Spleen (tissue), 11 donors: Measurements from ENCODE around the gene C1QC. TPM values are rescaled to one million over a fixed set of nuclear protein-coding genes. Genes with fewer than 3 reads are reported as not detected.
A peak's percentile ranks its signal among the peaks of the same experiment; 100 is the strongest.
"Not testable (repeated sequence)": the region's sequence is repeated elsewhere in the genome, so short reads cannot be mapped to it uniquely, and the experiment has no call there.

Experiments used
- DNase-seq: peaks from one replicate; pipeline ENCODE4 v3.0.0-alpha.2; 2020
- H3K27ac ChIP-seq, 8 donors: fragments of 200-600 bp; sonication (generic) in 7 of 8; 1 replicate in 4 of 8; 2 replicates in 4 of 8; pipeline versions ENCODE4 v1.5.0 to v1.8.0; 2016 to 2021; ENCODE audit warnings: inconsistent platforms in 4 of 8, mild to moderate bottlenecking in 4 of 8, moderate library complexity in 1 of 8
- H3K27me3 ChIP-seq, 7 donors: fragments of 200-600 bp; sonication (generic) in 6 of 7; replicated peaks in 1 of 7; 1 replicate in 4 of 7; 2 replicates in 3 of 7; pipeline versions ENCODE4 v1.5.0 to v1.8.0; 2016 to 2021; ENCODE audit warnings: inconsistent platforms in 3 of 7, mild to moderate bottlenecking in 1 of 7
- H3K36me3 ChIP-seq, 6 donors: fragments of 200-600 bp; sonication (generic) in 5 of 6; 1 replicate in 4 of 6; 2 replicates in 2 of 6; pipeline versions ENCODE4 v1.5.0 to v1.8.0; 2016 to 2021; ENCODE audit warnings: inconsistent platforms in 2 of 6
- H3K4me1 ChIP-seq, 6 donors: fragments of 200-600 bp; sonication (generic) in 5 of 6; 1 replicate in 3 of 6; 2 replicates in 3 of 6; pipeline versions ENCODE4 v1.5.0 to v1.8.0; 2016 to 2021; ENCODE audit warnings: inconsistent platforms in 3 of 6
- H3K4me3 ChIP-seq, 8 donors: fragments of 200-600 bp; sonication (generic) in 7 of 8; 1 replicate in 4 of 8; 2 replicates in 4 of 8; pipeline versions ENCODE4 v1.5.0 to v1.8.0; 2016 to 2021; ENCODE audit warnings: inconsistent platforms in 4 of 8, mild to moderate bottlenecking in 4 of 8, moderate library complexity in 2 of 8
- H3K9me3 ChIP-seq, 8 donors: fragments of 200-600 bp; sonication (generic) in 7 of 8; 1 replicate in 4 of 8; 2 replicates in 4 of 8; pipeline versions ENCODE4 v1.5.0 to v1.8.0; 2016 to 2021; ENCODE audit warnings: inconsistent platforms in 4 of 8
- CTCF ChIP-seq, 11 experiments: fragments of 200-600 bp in 7 of 11; fragments of 450-650 bp in 4 of 11; sonication (generic) in 4 of 11; IDR thresholded peaks in 8 of 11; conservative IDR thresholded peaks in 3 of 11; 1 replicate in 7 of 11; 2 replicates in 4 of 11; pipeline versions ENCODE4 v1.4.0 to v1.8.0; 2016 to 2021; ENCODE audit warnings: antibody characterized with exemption in 11 of 11, inconsistent platforms in 4 of 11, mild to moderate bottlenecking in 1 of 11
- POLR2A ChIP-seq, 3 donors: fragments of 450-650 bp; IDR thresholded peaks; one replicate each; pipeline ENCODE4 v1.5.1; 2017; ENCODE audit warnings: antibody characterized with exemption in 3 of 3, mild to moderate bottlenecking in 1 of 3
- POLR2AphosphoS5 ChIP-seq, 3 donors: sonication (generic); formaldehyde crosslinking; IDR thresholded peaks; one replicate each; pipeline ENCODE4 v1.5.1; 2017; ENCODE audit warnings: antibody characterized with exemption in 3 of 3
- WGBS, 5 donors: extraction: QIAGEN DNeasy Blood & Tissue Kit in 3 of 5; methylation state at CpG; one replicate each; pipeline versions ENCODE4 v1.1.5 to v1.1.7; 2013 to 2018; 5-methylcytosine and 5-hydroxymethylcytosine counted together
- intact Hi-C: fragments of 100-400 bp; cut with DNase I; formaldehyde crosslinking; loops from one replicate; pipeline ENCODE4 v1.15.0; 2023; ENCODE audit warnings: low total_unique reads
- polyA plus RNA-seq, 3 donors: library from polyadenylated mRNA; stranded (reverse); fragments of 200-250 nt; gene quantifications; one replicate each; pipeline ENCODE4 v1.2.1, GENCODE V29; 2013
- total RNA-seq, 7 donors: library from RNA; depleted of rRNA in 3 of 7; stranded (reverse); fragments of >200 nt in 3 of 7; fragmentation: NEBNext Ultra II Directional in 4 of 7; extraction: Animal tissue kit (Norgen Biotek cat#: 25700) in 4 of 7; gene quantifications; one replicate each; pipeline versions ENCODE4 v1.1.0 to v1.2.1, GENCODE V29; 2016 to 2021
- donor health status: healthy with polysubstance abuse.
- donor health status: DM: no; HTN: no; CAD: no; lungs with moderate emphysema.
- donor health status: DM: no; HTN: no; CAD: no.
- donor health status: Bipolar disorder and iron deficiency.
- donor health status: healthy.
- donor health status: DM: no; HTN: no; CAD: no.
- donor health status: DM: yes; HTN: yes; CAD: no.

Gene C1QC
- total and polyA plus RNA-seq, 10 donors = 98.7 to 1,691 (median 1,058) TPM

- no peaks in the 10 kb centered on the region for H3K36me3 ChIP-seq
- no peak overlapping the region for H3K4me3 ChIP-seq
- no peaks in the 10 kb centered on the region for H3K4me1 ChIP-seq
- WGBS, 5 donors = 14 to 18% (median 16%) methylated on average over 12 to 17 of the region's 17 CpGs
- no peak for TF ChIP-seq POLR2AphosphoS5 (IDR thresholded peaks at IDR 0.05)
- peak in 8 of 11 experiments; percentile 32 to 72 (median 56) for TF ChIP-seq CTCF (IDR thresholded peaks at IDR 0.05 in 8 of 11, conservative IDR thresholded peaks at IDR 0.05 in 3 of 11)
- H3K9me3 ChIP-seq = no peaks in the 10 kb centered on the region
- H3K27me3 ChIP-seq = peaks cover 0 to 69% (median 0%) of the 10 kb centered on the region in 7 donors
- H3K27ac ChIP-seq = no peak overlapping the region
- no peak for DNase-seq
- intact Hi-C loops = no loop called here
These were observed 30.3 kb downstream of the C1QC start for GRCh38 chr1:22673486-22674409.

GRCh38 chr1:22674410-22674749, 30.9 kb downstream of the C1QC start:
- WGBS, 5 donors = 35 to 45% (median 39%) methylated on average over 1 of the region's 1 CpG
- H3K4me3 ChIP-seq = no peak overlapping the region
- intact Hi-C loops = no loop called here
- TF ChIP-seq CTCF (IDR thresholded peaks at IDR 0.05 in 8 of 11, conservative IDR thresholded peaks at IDR 0.05 in 3 of 11) (peak in 1 of 11 experiments; percentile 21), POLR2AphosphoS5 (IDR thresholded peaks at IDR 0.05) (no peak)
- no peaks in the 10 kb centered on the region for H3K9me3 ChIP-seq
- no peak for DNase-seq
- no peaks in the 10 kb centered on the region for H3K36me3 ChIP-seq
- peaks cover 0 to 69% (median 0%) of the 10 kb centered on the region in 7 donors for H3K27me3 ChIP-seq
- no peak overlapping the region for H3K27ac ChIP-seq
- H3K4me1 ChIP-seq = no peaks in the 10 kb centered on the region

- peaks cover 0 to 56% (median 0%) of the 10 kb centered on the region in 7 donors for H3K27me3 ChIP-seq
- H3K36me3 ChIP-seq, intact Hi-C loops, H3K4me1 ChIP-seq, DNase-seq, H3K9me3 ChIP-seq, H3K27ac ChIP-seq, H3K4me3 ChIP-seq: not testable (repeated sequence)
- WGBS, 5 donors = 88 to 93% (median 91%) methylated on average over 15 of the region's 15 CpGs
These were observed 32.7 kb downstream of the C1QC start for GRCh38 chr1:22676151-22676550.

GRCh38 chr1:22676916-22677583, 33.6 kb downstream of the C1QC start:
- TF ChIP-seq CTCF (IDR thresholded peaks at IDR 0.05 in 8 of 11, conservative IDR thresholded peaks at IDR 0.05 in 3 of 11) (no peak), POLR2A (IDR thresholded peaks at IDR 0.05) (no peak), POLR2AphosphoS5 (IDR thresholded peaks at IDR 0.05) (no peak)
- peaks cover 0 to 53% (median 0%) of the 10 kb centered on the region in 7 donors for H3K27me3 ChIP-seq

More at GRCh38 chr1:22676916-22677583, 33.6 kb downstream of the C1QC start:
- 78 to 91% (median 80%) methylated on average over 18 to 37 of the region's 37 CpGs for WGBS, 5 donors
- H3K4me1 ChIP-seq = no peaks in the 10 kb centered on the region
- H3K4me3 ChIP-seq = no peak overlapping the region
- DNase-seq = no peak
- H3K9me3 ChIP-seq = no peaks in the 10 kb centered on the region
- no peaks in the 10 kb centered on the region for H3K36me3 ChIP-seq
- intact Hi-C loops = no loop called here
- H3K27ac ChIP-seq = no peak overlapping the region
